SH-SY5Y (cell line): ENCODE results near the gene NKX2-3.

ENCODE experiments used
- GATA2 ChIP-seq: IDR thresholded peaks from 2 replicates; pipeline ENCODE4 v1.6.1; 2011; ENCODE audit warnings: mild to moderate bottlenecking, low read depth, low read length
- GATA3 ChIP-seq: IDR thresholded peaks from 2 replicates; pipeline ENCODE4 v1.6.1; 2011; ENCODE audit warnings: low read depth, mild to moderate bottlenecking, low read length, moderate library complexity

DNA sequence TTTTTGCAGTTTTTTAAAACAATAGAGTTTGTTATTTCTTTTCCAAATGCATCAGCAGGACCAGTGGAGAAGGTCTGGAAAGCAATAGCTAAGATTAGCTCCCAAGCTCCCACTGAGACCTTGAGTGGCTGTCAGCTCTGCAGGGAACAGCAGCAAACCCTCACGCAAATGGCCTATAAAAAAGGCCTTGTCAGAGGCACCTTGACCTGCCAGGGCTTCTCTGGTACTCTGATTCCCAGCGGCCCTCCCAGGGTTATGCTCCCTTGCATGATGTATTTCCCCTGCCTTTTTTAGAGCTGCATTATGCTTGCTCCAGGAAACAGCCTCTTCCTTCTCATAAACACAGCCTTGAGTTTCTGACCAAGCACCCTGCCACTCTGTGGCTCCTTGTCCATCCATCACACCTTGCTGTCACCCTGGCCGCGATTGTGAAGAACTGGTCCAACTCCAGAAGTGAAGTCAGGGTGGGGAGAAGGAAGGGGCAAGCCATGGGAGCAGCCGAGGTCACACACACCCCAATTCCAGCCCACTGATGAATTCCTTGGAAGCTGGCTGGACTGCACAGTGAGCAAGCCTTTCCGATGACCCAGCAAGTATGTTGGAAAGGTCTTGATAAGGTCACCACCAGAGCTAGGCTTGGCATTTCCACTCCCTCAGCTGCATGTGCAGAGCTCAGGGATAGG lies 35.3 kb upstream of the NKX2-3 start:
- no peak for TF ChIP-seq GATA2
- TF ChIP-seq GATA3, result no peak
